GM23248 (cell line): ENCODE measurements around the gene LRP2. TPM values are rescaled to one million over a fixed set of nuclear protein-coding genes. Genes with fewer than 3 reads are reported as not detected.

ENCODE experiments used
- DNase-seq: peaks from one replicate; pipeline ENCODE4 v3.0.0-alpha.2; 2015
- H2AFZ ChIP-seq: fragments of 200-600 bp; sonication (generic); 2 replicates; pipeline ENCODE4 v1.6.1; 2016; ENCODE audit warnings: antibody characterized with exemption
- H3F3A ChIP-seq: fragments of 200-600 bp; sonication (generic); 2 replicates; pipeline ENCODE4 v1.6.1; 2016; ENCODE audit warnings: mild to moderate bottlenecking, antibody characterized with exemption, mixed run types; ENCODE audit not compliant: insufficient read depth
- H3K27ac ChIP-seq: fragments of 200-600 bp; sonication (generic); 2 replicates; pipeline ENCODE4 v1.5.1; 2016; ENCODE audit warnings: mild to moderate bottlenecking
- H3K27me3 ChIP-seq: fragments of 200-600 bp; sonication (generic); replicated peaks from 2 replicates; pipeline ENCODE4 v1.6.1; 2016; ENCODE audit warnings: mild to moderate bottlenecking; ENCODE audit not compliant: insufficient read depth
- H3K36me3 ChIP-seq: fragments of 200-600 bp; sonication (generic); 2 replicates; pipeline ENCODE4 v1.6.1; 2016; ENCODE audit warnings: low read depth, mild to moderate bottlenecking
- H3K4me1 ChIP-seq: fragments of 200-600 bp; sonication (generic); 2 replicates; pipeline ENCODE4 v1.6.1; 2016; ENCODE audit warnings: mild to moderate bottlenecking; ENCODE audit not compliant: insufficient read depth
- H3K4me2 ChIP-seq: fragments of 200-600 bp; sonication (generic); one replicate; pipeline ENCODE4 v1.6.1; 2016; ENCODE audit warnings: mild to moderate bottlenecking; ENCODE audit not compliant: unreplicated experiment
- H3K4me3 ChIP-seq: fragments of 200-600 bp; sonication (generic); 2 replicates; pipeline ENCODE4 v1.5.1; 2016; ENCODE audit warnings: mild to moderate bottlenecking
- H3K79me2 ChIP-seq: fragments of 200-600 bp; sonication (generic); 2 replicates; pipeline ENCODE4 v1.6.1; 2016; ENCODE audit warnings: mild to moderate bottlenecking; ENCODE audit not compliant: insufficient read depth
- H3K9ac ChIP-seq: fragments of 200-600 bp; sonication (generic); 2 replicates; pipeline ENCODE4 v1.6.1; 2016; ENCODE audit warnings: mild to moderate bottlenecking
- H3K9me2 ChIP-seq: fragments of 200-600 bp; sonication (generic); 2 replicates; pipeline ENCODE4 v1.6.1; 2016; ENCODE audit warnings: mixed run types, mild to moderate bottlenecking, moderate library complexity; ENCODE audit not compliant: insufficient read depth
- H3K9me3 ChIP-seq: fragments of 200-600 bp; sonication (generic); one replicate; pipeline ENCODE4 v1.6.1; 2017; ENCODE audit warnings: low read depth
- H4K20me1 ChIP-seq: fragments of 200-600 bp; sonication (generic); 2 replicates; pipeline ENCODE4 v1.6.0; 2016; ENCODE audit not compliant: insufficient read depth
- EZH2 ChIP-seq: fragments of 200-600 bp; sonication (generic); IDR thresholded peaks from 2 replicates; pipeline ENCODE4 v1.6.1; 2018; ENCODE audit warnings: antibody characterized with exemption, mild to moderate bottlenecking; ENCODE audit not compliant: insufficient read depth, poor library complexity, severe bottlenecking
- EZH2phosphoT487 ChIP-seq: fragments of 200-600 bp; sonication (generic); IDR thresholded peaks from 2 replicates; pipeline ENCODE4 v1.6.1; 2018; ENCODE audit warnings: antibody characterized with exemption, moderate library complexity, mild to moderate bottlenecking, low read depth; ENCODE audit not compliant: insufficient read depth
- WGBS, 2 experiments: methylation state at CpG; one replicate each; pipeline ENCODE4 v1.1.6; 2015 to 2017; ENCODE audit warnings: low lambda C conversion rate in 2 of 2, low coverage in 1 of 2; ENCODE audit errors: missing lambda C conversion rate in 2 of 2; 5-methylcytosine and 5-hydroxymethylcytosine counted together
- in situ Hi-C: fragments of 300-500 bp; cut with MboI; formaldehyde crosslinking; loops from 2 replicates; pipeline ENCODE4 v1.15.0; 2020
- polyA plus RNA-seq: library from polyadenylated mRNA; unstranded; fragments of >200 nt; fragmentation: Nextera tagmentation; extraction: Ambion mirVana; gene quantifications from 2 replicates; pipeline ENCODE4 v1.2.1, GENCODE V29; 2016
- total RNA-seq: library from RNA; depleted of rRNA; stranded (reverse); fragments of >200 nt; shearing (Covaris generic); gene quantifications from 2 replicates; pipeline ENCODE4 v1.2.3, GENCODE V29; 2014

Gene LRP2
- total and polyA plus RNA-seq, 2 experiments from 2014 or later: not detected

GRCh38 chr2:169087757-169088379, 274.5 kb downstream of the LRP2 start:
- peaks cover 26% of the 10 kb centered on the region; the same call in 1 of the 2 replicates for H3K27me3 ChIP-seq
- DNase-seq: no peak
- H4K20me1 ChIP-seq: no peaks in the 10 kb centered on the region
- no peaks in the 10 kb centered on the region for H3F3A ChIP-seq
- in situ Hi-C loops: no loop called here
- no peaks in the 10 kb centered on the region for H3K9me2 ChIP-seq
- H3K9me3 ChIP-seq: no peaks in the 10 kb centered on the region
- WGBS, 2 experiments: 22% methylated on average over 6 of the region's 6 CpGs
- no peak overlapping the region for H2AFZ ChIP-seq
- 0 out of 2 replicates have a peak, but pooled peaks cover 3% of the 10 kb centered on the region for H3K4me1 ChIP-seq
- H3K9ac ChIP-seq: no peak overlapping the region
- TF ChIP-seq EZH2phosphoT487: no peak
- no peak for TF ChIP-seq EZH2
- H3K4me3 ChIP-seq: no peak overlapping the region
- H3K79me2 ChIP-seq: no peaks in the 10 kb centered on the region
- no peak overlapping the region for H3K4me2 ChIP-seq
- no peaks in the 10 kb centered on the region for H3K36me3 ChIP-seq
- H3K27ac ChIP-seq: no peak overlapping the region

GRCh38 chr2:169086893-169087467, 275.4 kb downstream of the LRP2 start:
- Histone ChIP-seq H3K4me3 (no peak overlapping the region), H3F3A (no peaks in the 10 kb centered on the region), H3K79me2 (no peaks in the 10 kb centered on the region), H3K9me3 (no peaks in the 10 kb centered on the region), H2AFZ (no peak overlapping the region), H3K4me2 (no peak overlapping the region), H3K27ac (no peak overlapping the region), H4K20me1 (no peaks in the 10 kb centered on the region), H3K4me1 (0 out of 2 replicates have a peak, but pooled peaks cover 3% of the 10 kb centered on the region), H3K27me3 (peaks cover 26% of the 10 kb centered on the region; the same call in 1 of the 2 replicates), H3K36me3 (no peaks in the 10 kb centered on the region), H3K9me2 (no peaks in the 10 kb centered on the region), H3K9ac (no peak overlapping the region)
- no peak for DNase-seq
- WGBS, 2 experiments: 23 to 30% methylated on average over 3 of the region's 3 CpGs
- in situ Hi-C loops: no loop called here
- no peak for TF ChIP-seq EZH2
- TF ChIP-seq EZH2phosphoT487: no peak

- H3K9ac ChIP-seq: no peak overlapping the region
- H3K79me2 ChIP-seq: no peaks in the 10 kb centered on the region
- no peak overlapping the region for H3K4me2 ChIP-seq
- no peak for DNase-seq
- H3K36me3 ChIP-seq: no peaks in the 10 kb centered on the region
- H3K9me2 ChIP-seq: no peaks in the 10 kb centered on the region
- 17% methylated on average over 4 of the region's 4 CpGs for WGBS, 2 experiments
- H3K27ac ChIP-seq: no peak overlapping the region
- H3K9me3 ChIP-seq: no peaks in the 10 kb centered on the region
- no peaks in the 10 kb centered on the region for H3F3A ChIP-seq
- TF ChIP-seq EZH2 (no peak), EZH2phosphoT487 (no peak)
- no peaks in the 10 kb centered on the region for H4K20me1 ChIP-seq
- in situ Hi-C loops: no loop called here
- H3K4me1 ChIP-seq: no peaks in the 10 kb centered on the region
- H3K27me3 ChIP-seq: no peaks in the 10 kb centered on the region
- no peak overlapping the region for H2AFZ ChIP-seq
- no peak overlapping the region for H3K4me3 ChIP-seq
Measured at GRCh38 chr2:169082995-169083394, 279.3 kb downstream of the LRP2 start.

GRCh38 chr2:169081551-169081950, 280.8 kb downstream of the LRP2 start:
- TF ChIP-seq EZH2phosphoT487 (no peak), EZH2 (no peak)
- WGBS, 2 experiments: 20 to 26% methylated on average over 5 of the region's 5 CpGs

More at GRCh38 chr2:169081551-169081950, 280.8 kb downstream of the LRP2 start:
- no peaks in the 10 kb centered on the region for H3K9me3 ChIP-seq
- no peaks in the 10 kb centered on the region for H3K4me1 ChIP-seq
- no peak for DNase-seq
- H3K36me3 ChIP-seq: no peaks in the 10 kb centered on the region
- H3F3A ChIP-seq: no peaks in the 10 kb centered on the region
- no peaks in the 10 kb centered on the region for H3K27me3 ChIP-seq
- no peaks in the 10 kb centered on the region for H4K20me1 ChIP-seq
- no peaks in the 10 kb centered on the region for H3K79me2 ChIP-seq
- H2AFZ ChIP-seq: no peak overlapping the region
- no peaks in the 10 kb centered on the region for H3K9me2 ChIP-seq
- in situ Hi-C loops: no loop called here
- H3K4me3 ChIP-seq: no peak overlapping the region
- no peak overlapping the region for H3K9ac ChIP-seq
- no peak overlapping the region for H3K4me2 ChIP-seq
- H3K27ac ChIP-seq: no peak overlapping the region
